Astrocyte (in vitro differentiated cells and primary cell): ENCODE results near the gene ANKRD33B.

ENCODE experiments used
- EZH2 ChIP-seq: IDR thresholded peaks from 2 replicates; pipeline ENCODE4 v1.6.1; 2012; ENCODE audit warnings: mild to moderate bottlenecking, low read length, inconsistent platforms; ENCODE audit not compliant: insufficient read depth
- TF ChIP-seq, protein P1 (sequence below): IDR thresholded peaks from 2 replicates; pipeline ENCODE4 v1.5.1; 2011; ENCODE audit warnings: low read depth, mild to moderate bottlenecking, inconsistent platforms, low read length, moderate library complexity; ENCODE audit not compliant: insufficient read depth

DNA sequence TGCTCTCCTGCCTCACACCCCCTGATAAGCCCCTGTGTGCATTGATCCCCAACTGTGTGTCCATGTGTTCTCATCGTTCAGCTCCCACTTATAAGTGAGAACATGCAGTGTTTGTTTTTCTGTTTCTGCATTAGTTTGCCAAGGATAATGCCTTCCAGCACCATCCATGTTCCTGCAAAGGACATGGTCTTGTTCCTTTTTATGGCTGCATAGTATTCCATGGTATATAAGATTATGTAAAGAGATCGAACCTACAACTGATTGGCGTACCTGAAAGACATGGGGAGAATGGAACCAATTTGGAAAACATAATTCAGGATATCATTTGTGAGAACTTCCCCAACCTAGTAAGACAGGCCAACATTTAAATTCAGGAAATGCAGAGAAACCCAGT, 32.4 kb downstream of the ANKRD33B start:
- no peak for TF ChIP-seq EZH2
- TF ChIP-seq, protein P1, sequence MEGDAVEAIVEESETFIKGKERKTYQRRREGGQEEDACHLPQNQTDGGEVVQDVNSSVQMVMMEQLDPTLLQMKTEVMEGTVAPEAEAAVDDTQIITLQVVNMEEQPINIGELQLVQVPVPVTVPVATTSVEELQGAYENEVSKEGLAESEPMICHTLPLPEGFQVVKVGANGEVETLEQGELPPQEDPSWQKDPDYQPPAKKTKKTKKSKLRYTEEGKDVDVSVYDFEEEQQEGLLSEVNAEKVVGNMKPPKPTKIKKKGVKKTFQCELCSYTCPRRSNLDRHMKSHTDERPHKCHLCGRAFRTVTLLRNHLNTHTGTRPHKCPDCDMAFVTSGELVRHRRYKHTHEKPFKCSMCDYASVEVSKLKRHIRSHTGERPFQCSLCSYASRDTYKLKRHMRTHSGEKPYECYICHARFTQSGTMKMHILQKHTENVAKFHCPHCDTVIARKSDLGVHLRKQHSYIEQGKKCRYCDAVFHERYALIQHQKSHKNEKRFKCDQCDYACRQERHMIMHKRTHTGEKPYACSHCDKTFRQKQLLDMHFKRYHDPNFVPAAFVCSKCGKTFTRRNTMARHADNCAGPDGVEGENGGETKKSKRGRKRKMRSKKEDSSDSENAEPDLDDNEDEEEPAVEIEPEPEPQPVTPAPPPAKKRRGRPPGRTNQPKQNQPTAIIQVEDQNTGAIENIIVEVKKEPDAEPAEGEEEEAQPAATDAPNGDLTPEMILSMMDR = no peak
